ENCODE measurements around the gene PIEZO2. TPM values are rescaled to one million over a fixed set of nuclear protein-coding genes. Genes with fewer than 3 reads are reported as not detected.

PIEZO2 gene
- total and polyA plus RNA-seq, 8 donors = 0.38 to 11.1 (median 3.0) TPM

GRCh38 chr18:11147962-11148679, 1.2 kb downstream of the PIEZO2 start:
- TF ChIP-seq CTCF (IDR thresholded peaks at IDR 0.05) = no peak
- ATAC-seq = no peak
- DNase-seq = no peak
- FAIRE-seq = no peak
- Histone ChIP-seq H3K4me1 (peaks cover 0 to 7% (median 0%) of the 10 kb centered on the region in 3 donors), H3K4me3 (peak overlapping the region in 3 of 4 donors; percentile 15 to 45 (median 36)), H3K9me3 (no peaks in the 10 kb centered on the region), H3K27me3 (peaks cover 0 to 17% (median 5%) of the 10 kb centered on the region in 4 donors), H3K36me3 (no peaks in the 10 kb centered on the region), H3K27ac (no peak overlapping the region)
- intact Hi-C loops (cut with DNase I) = no loop called here
- WGBS, 2 donors = 4 to 7% methylated on average over 39 of the region's 39 CpGs

DNA sequence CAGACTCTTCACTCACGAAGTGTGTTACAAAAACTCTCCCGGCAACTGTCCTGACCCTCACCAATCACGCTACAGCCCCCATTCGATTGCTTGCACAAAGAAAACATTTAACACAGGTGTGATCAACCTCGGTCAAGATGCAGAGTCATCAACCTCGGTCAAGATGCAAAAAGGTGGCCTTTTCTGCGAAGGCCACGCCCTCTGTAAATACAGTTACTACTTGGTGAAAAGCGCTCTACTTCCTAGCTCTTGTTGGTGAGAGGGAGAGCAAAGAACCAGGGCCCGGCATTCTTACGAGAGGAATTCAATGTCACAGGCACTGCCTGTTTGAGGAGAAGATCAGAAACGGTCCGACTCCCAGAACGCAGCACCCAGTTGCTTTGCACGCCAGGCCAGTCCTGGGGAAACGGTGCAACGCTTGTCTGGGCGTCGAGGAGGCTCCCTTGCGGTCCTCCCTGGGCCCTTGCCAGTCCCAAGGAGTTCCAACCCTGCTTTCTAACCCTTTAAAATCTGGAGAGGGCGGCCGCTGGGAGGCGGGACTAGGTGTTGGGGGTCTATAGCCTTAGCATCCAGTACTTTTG, 1.9 kb downstream of the PIEZO2 start:
- H3K4me1 ChIP-seq = peaks cover 0 to 7% (median 0%) of the 10 kb centered on the region in 3 donors
- H3K27me3 ChIP-seq = peaks cover 0 to 17% (median 5%) of the 10 kb centered on the region in 4 donors
- no peaks in the 10 kb centered on the region for H3K36me3 ChIP-seq
- no peak for TF ChIP-seq CTCF (IDR thresholded peaks at IDR 0.05)
- DNase-seq (no peak), ATAC-seq (peak in 1 of 4 donors; percentile 12), FAIRE-seq (no peak)
- intact Hi-C loops (cut with DNase I) = no loop called here
- H3K9me3 ChIP-seq = no peaks in the 10 kb centered on the region
- WGBS, 2 donors = 4 to 12% methylated on average over 23 of the region's 23 CpGs
- H3K4me3 ChIP-seq = no peak overlapping the region
- H3K27ac ChIP-seq = no peak overlapping the region

GRCh38 chr18:11146947-11147345, 2.4 kb downstream of the PIEZO2 start:
- intact Hi-C loops (cut with DNase I) = no loop called here
- DNase-seq (no peak), ATAC-seq (no peak), FAIRE-seq (no peak)
- no peak overlapping the region for H3K4me3 ChIP-seq
- 14 to 16% methylated on average over 15 of the region's 15 CpGs for WGBS, 2 donors
- H3K27ac ChIP-seq = no peak overlapping the region
- H3K27me3 ChIP-seq = peaks cover 0 to 19% (median 5%) of the 10 kb centered on the region in 4 donors
- TF ChIP-seq CTCF (IDR thresholded peaks at IDR 0.05) = no peak
- peaks cover 0 to 7% (median 0%) of the 10 kb centered on the region in 3 donors for H3K4me1 ChIP-seq
- no peaks in the 10 kb centered on the region for H3K36me3 ChIP-seq
- H3K9me3 ChIP-seq = no peaks in the 10 kb centered on the region

GRCh38 chr18:11146238-11146946, 3.0 kb downstream of the PIEZO2 start:
- peaks cover 0 to 7% (median 0%) of the 10 kb centered on the region in 3 donors for H3K4me1 ChIP-seq
- H3K36me3 ChIP-seq = no peaks in the 10 kb centered on the region
- no peak overlapping the region for H3K4me3 ChIP-seq
- intact Hi-C loops (cut with DNase I) = no loop called here
- ATAC-seq (peak in 3 of 4 donors; percentile 51 to 78 (median 75)), FAIRE-seq (no peak), DNase-seq (peak in 4 of 6 donors; percentile 20 to 75 (median 54))
- no peak overlapping the region for H3K27ac ChIP-seq
- H3K9me3 ChIP-seq = no peaks in the 10 kb centered on the region
- H3K27me3 ChIP-seq = peaks cover 0 to 19% (median 5%) of the 10 kb centered on the region in 4 donors
- WGBS, 2 donors = 21 to 28% methylated on average over 18 of the region's 18 CpGs
- no peak for TF ChIP-seq CTCF (IDR thresholded peaks at IDR 0.05)
